GM12873 (cell line): ENCODE measurements around the gene ABCB10.

Experiments used
- TF ChIP-seq, protein P1 (sequence below): IDR thresholded peaks from 2 replicates; pipeline ENCODE4 v1.5.1; 2012; ENCODE audit warnings: low read depth, mild to moderate bottlenecking, moderate library complexity, low read length, control low read depth; ENCODE audit not compliant: insufficient read depth; ENCODE audit errors: missing control alignments

ABCB10 gene

DNA sequence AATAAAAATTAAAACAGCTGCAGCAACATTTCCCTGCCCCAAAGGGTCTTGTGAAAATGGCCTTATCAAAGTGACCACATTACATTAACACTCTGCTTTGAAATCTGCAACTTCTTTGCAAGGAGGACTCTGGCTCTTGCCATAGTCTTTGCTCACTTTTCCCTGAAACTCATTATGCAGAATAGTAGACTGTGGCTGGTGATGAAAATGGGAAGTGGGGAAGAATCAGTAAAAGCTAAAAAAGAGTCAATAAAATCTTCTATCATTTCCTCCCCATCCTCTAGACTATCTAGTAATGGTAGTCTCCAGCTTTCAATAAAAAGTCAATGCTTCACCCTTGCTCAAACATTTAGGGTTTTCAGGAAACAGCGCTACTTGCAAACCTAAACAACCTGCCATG, 31.8 kb downstream of the ABCB10 start:
- TF ChIP-seq, protein P1, sequence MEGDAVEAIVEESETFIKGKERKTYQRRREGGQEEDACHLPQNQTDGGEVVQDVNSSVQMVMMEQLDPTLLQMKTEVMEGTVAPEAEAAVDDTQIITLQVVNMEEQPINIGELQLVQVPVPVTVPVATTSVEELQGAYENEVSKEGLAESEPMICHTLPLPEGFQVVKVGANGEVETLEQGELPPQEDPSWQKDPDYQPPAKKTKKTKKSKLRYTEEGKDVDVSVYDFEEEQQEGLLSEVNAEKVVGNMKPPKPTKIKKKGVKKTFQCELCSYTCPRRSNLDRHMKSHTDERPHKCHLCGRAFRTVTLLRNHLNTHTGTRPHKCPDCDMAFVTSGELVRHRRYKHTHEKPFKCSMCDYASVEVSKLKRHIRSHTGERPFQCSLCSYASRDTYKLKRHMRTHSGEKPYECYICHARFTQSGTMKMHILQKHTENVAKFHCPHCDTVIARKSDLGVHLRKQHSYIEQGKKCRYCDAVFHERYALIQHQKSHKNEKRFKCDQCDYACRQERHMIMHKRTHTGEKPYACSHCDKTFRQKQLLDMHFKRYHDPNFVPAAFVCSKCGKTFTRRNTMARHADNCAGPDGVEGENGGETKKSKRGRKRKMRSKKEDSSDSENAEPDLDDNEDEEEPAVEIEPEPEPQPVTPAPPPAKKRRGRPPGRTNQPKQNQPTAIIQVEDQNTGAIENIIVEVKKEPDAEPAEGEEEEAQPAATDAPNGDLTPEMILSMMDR = no peak

DNA sequence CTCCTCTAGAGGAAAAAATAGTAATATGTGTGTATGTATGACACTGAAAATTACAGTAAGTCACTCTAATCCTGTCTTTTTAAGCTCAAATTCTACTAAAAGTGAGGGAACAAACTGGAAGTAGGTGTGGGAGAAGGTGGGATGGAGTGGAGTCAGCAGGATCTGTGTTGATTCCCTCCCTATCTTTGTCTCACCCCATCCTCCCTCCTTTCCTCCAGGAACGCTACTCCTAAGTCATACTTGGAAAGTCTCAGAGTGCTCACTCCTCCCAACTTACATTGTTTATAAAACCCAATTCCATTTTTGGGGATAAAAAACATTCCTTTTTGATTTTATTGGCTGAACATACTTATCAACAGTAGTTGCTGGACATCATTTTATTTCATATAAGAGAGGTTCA, 35.5 kb downstream of the ABCB10 start:
- TF ChIP-seq, protein P1 = no peak

DNA sequence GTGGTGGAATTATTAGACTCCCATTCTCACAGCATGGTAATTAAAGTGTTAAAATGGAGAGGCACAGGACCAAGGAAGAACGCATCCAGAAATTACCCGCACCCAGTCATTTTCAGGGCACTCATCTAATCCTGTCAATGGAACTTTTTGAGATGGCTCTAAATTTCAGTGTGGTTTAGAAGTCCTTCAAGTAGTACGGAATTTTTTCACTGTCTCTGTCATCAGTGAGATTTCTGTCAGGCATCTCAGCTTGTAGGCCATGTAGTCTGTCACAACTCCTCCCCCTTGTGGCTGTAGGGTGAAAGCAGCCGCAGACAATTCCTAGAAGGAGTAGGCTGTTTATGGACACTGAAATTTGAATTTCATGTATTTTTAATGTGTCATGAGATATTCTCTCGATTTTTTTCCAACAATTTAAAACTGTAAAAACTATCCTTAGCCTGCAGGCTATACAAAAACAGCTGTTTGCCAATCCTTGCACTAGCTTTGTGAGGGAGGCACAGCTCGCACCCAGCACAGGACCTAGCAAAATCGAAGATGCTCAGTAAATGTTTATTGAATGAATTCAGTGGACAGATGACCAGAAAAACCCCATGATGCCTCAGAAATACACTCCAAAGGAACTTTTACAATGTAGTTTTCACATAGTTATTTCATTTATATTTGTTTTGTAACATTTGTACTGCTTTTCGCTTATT, 43.8 kb downstream of the ABCB10 start:
- TF ChIP-seq, protein P1 = peak; percentile 81

DNA sequence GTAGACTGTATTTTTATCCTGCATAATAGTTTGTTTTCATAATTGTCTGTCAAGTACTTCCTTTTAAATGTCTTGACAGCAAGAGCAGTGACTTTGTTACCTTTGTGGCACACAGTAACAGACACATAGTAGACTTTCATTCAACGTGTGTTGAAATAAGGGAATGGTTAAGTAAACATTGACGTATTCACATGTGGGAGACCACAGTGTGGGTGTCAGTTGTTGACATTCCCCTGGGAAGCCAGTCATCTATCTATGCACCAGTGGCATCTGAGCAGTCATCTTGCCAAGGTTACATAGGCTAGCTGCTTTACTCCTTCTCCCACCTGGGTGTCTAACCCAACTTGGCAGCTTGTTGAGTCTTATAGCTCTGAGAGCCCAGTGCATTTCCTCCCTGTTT, 48.9 kb downstream of the ABCB10 start:
- TF ChIP-seq, protein P1 = no peak

DNA sequence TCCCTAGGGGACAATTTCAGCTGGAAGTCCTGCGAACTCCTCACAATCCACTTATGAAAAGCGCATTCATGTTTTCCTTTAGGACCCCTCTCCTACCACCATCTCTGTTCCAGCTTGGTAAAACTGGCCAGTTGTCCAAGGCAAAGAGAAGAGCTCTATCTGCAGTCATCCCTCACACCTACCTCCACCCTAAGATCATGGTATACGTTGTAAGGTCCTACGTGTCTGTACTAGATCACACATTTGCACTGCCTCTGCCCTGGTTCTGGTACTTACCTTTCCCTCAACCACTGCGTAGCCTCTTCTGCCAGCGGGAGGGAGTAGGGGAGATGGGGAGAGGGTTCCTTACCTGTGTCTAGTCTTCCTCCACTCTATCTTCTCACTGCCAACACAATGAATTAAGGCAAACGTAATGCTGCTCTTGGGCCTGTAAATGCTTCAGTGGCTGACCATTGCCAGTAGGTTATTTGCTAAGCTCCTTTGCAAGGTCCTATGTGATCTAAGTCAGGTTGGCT, 49.6 kb downstream of the ABCB10 start:
- TF ChIP-seq, protein P1 = no peak

DNA sequence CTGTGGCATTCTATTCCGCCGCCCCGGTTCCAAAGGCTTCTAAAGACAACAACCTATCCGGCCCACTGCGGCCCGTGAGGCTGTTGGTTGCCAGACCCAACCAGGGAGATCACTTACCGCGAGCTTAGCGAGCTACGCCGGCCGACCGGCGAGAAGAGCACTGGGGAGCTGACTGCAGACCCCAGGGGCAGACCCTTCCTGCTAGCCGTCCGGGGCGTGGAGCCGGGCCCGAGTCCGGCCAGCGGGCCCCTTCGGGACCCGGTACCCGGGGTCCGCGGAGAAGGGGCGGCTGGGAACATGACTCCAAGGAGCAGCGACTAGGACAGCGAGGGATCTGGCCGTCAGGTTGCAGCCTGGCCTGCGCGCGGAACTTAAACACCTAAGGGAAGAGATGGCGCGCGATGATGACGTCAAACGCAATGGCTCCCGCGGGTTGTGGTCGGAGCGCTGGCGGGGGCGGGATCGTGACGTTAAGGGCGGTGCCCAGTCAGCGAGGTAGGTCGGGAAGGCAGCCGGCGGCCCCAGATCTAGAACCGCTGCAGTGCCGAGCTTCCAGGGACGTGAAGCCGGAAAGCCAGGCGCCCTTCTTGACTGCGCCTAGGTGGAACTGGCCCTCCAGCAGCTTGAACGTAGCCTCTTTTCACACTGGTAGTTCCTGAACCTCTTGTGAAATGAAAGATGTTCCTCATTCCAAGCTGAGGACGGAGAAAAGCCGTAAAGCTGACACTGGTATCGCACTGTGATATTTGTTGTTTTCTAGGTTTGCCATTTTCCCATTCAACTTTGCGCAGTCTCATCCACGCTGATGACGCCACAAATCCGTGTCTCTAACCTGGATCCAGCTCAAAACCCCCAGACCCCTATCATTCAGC, 50.3 kb downstream of the ABCB10 start, which contains the start of gene NUP133:
TSS of gene NUP133 (minus strand) at position 391 of the 872 bp plus-strand sequence. CDS start at position 299, 92 bp downstream.
- TF ChIP-seq, protein P1 = no peak

- TF ChIP-seq, protein P1 = no peak
Observed at GRCh38 chr1:229507502-229507901, 51.0 kb downstream of the ABCB10 start.
